Ammon's horn (tissue), 1 donor: Measurements from ENCODE around the gene HPS1.

ENCODE experiments used
- DNase-seq: peaks from one replicate; pipeline ENCODE4 v3.0.0-alpha.2; 2016; ENCODE audit warnings: low spot score

HPS1 gene

GRCh38 chr10:98432330-98432729, 14.4 kb downstream of the HPS1 start:
- DNase-seq, result no peak

GRCh38 chr10:98431016-98431415, 15.7 kb downstream of the HPS1 start:
- DNase-seq, result no peak

- DNase-seq, result no peak
Measured at GRCh38 chr10:98430427-98430826, 16.3 kb downstream of the HPS1 start.

- no peak for DNase-seq
Measured at GRCh38 chr10:98429320-98430072, 17.2 kb downstream of the HPS1 start.

- DNase-seq, result no peak
Measured at GRCh38 chr10:98427011-98427515, 19.7 kb downstream of the HPS1 start.

- DNase-seq, result no peak
Measured at GRCh38 chr10:98425511-98426352, 21.0 kb downstream of the HPS1 start.

- DNase-seq, result no peak
Measured at GRCh38 chr10:98424295-98425254, 22.2 kb downstream of the HPS1 start.

GRCh38 chr10:98423691-98424120, 23.0 kb downstream of the HPS1 start:
- no peak for DNase-seq

GRCh38 chr10:98422182-98422581, 24.6 kb downstream of the HPS1 start:
- no peak for DNase-seq

GRCh38 chr10:98420786-98421185, 25.9 kb downstream of the HPS1 start:
- DNase-seq, result no peak

- DNase-seq, result no peak
Measured at GRCh38 chr10:98419469-98420261, 27.1 kb downstream of the HPS1 start.

- no peak for DNase-seq
Measured at GRCh38 chr10:98418665-98419468, 27.9 kb downstream of the HPS1 start.

GRCh38 chr10:98417973-98418664, 28.6 kb downstream of the HPS1 start:
- DNase-seq, result no peak

- no peak for DNase-seq
Measured at GRCh38 chr10:98417481-98417959, 29.2 kb downstream of the HPS1 start.

GRCh38 chr10:98416606-98417388, 29.9 kb downstream of the HPS1 start:
- no peak for DNase-seq

GRCh38 chr10:98415731-98416119, 31.0 kb downstream of the HPS1 start:
- no peak for DNase-seq

- DNase-seq, result peak; percentile 93
Measured at GRCh38 chr10:98414932-98415730, 31.6 kb downstream of the HPS1 start, which contains the start of gene PYROXD2. PYROXD2 (minus strand) TSS chr10:98415182; CDS start chr10:98415135, 47 bp downstream.

- DNase-seq, result no peak
Measured at GRCh38 chr10:98414578-98414931, 32.2 kb downstream of the HPS1 start.
